ENCODE data around the gene SRF.
"Not testable (repeated sequence)": the region's sequence is repeated elsewhere in the genome, so short reads cannot be mapped to it uniquely, and the experiment has no call there.

Gene SRF

DNA sequence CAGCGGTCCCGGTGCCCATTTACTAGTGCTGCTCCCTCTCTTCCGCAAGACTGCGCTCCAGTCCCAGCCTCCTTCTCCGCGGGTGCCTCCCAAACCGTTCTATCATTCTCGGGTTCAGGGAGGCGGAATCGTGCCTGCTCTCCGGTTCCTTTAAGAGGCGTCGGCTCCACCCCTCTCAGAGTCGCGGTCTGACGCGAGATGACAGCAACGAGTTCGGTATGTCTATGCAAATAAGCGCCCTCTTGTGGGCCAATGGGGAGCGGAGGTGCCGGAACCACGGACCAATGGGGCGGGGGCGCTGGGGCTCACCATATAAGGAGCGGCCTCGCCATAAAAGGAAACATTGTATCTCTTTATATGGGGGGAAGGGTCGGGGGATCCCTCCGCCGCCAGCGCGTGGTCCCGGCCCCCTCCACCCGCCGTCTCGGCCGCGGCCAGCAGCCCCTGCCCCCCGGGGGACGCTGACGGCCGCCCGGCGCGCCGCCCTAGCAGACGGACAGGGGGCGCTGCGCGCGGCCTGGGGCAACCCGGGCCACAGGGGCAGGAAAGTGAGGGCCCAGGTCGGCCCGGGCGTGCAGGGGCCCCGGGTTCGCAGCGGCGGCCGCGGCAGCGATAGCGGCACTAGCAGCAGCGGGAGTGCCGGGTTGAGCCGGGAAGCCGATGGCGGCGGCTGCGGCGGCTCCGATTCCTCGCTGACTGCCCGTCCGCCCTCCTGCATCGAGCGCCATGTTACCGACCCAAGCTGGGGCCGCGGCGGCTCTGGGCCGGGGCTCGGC lies at the start of gene SRF:
SRF (plus strand) TSS at position 339 of the 776 bp plus-strand sequence; CDS start at position 727, 388 bp downstream.
- peak; percentile 97 for DNase-seq (ENCODE audit: low read depth)

GRCh38 chr6:43122146-43122545 lies 48.9 kb upstream of the SRF start:
- DNase-seq (ENCODE audit: low read depth), result no peak

DNA sequence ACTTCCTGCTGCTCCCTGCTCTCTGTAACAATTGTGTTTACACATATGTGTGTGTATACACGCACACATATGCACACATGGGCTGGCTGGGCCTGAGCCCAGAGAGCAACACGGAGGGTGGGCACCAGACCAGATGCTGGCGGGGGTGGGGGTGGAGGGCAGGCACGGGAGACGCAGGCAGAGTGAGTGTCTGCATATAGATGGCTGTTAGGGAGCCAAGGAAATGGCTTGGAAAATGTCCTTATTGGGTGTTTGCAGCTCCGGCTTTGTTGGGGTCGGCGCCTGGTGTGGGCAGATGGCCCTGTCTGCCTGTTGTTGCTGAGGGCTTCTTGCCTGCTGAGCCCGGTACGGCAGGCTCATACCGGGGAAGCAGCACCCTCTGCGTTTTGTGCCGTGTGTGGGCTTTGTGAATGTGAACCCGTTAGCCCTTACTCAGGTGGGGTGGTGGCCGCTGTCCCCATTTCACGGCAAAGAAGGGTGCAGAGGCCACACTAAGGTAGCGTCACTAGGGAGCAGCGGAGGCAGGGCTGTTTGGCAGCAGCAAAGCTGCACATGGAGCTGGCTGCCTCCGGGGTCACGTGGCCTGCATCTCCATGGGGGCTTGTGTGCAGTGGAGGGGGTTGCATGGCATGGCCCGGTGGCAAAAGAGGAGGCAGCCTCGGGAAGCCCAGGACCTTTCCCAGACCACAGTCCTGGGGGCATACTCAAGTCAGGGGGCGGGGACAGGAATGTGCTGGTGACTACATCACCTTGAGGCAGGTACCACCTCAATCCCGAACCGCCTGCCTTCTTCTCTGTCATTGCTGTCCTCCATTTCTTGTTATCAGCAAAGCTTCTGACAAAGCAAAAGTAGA lies 47.4 kb upstream of the SRF start:
- no peak for DNase-seq (ENCODE audit: low read depth)

GRCh38 chr6:43124481-43124880 lies 46.6 kb upstream of the SRF start:
- no peak for DNase-seq (ENCODE audit: low read depth)

GRCh38 chr6:43125119-43125518 lies 46.0 kb upstream of the SRF start:
- no peak for DNase-seq (ENCODE audit: low read depth)

- DNase-seq (ENCODE audit: low read depth), result no peak
Measured at GRCh38 chr6:43125555-43125954, 45.5 kb upstream of the SRF start.

DNA sequence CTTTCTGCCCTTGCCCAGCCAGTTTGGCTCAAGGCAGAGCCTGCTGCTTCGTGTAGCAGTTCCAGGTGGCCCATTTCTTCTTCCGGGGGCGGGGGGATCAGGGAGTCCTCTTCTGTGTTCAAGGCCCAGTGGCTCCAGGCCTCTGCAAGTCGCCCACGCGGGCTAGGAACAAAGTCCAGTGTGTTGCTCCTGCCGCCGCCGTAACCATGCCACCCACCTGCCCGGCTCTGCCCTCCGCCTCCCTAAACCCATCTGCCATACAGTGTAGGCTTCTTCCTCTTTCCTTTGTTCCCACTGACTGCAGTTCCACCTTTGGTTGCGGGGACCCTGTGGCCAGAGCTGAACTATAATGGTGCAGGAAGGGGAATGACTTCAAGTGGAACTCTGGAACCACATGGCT lies 43.9 kb upstream of the SRF start:
- DNase-seq (ENCODE audit: low read depth), result no peak

GRCh38 chr6:43127877-43128276 lies 43.2 kb upstream of the SRF start:
- DNase-seq (ENCODE audit: low read depth), result no peak

DNA sequence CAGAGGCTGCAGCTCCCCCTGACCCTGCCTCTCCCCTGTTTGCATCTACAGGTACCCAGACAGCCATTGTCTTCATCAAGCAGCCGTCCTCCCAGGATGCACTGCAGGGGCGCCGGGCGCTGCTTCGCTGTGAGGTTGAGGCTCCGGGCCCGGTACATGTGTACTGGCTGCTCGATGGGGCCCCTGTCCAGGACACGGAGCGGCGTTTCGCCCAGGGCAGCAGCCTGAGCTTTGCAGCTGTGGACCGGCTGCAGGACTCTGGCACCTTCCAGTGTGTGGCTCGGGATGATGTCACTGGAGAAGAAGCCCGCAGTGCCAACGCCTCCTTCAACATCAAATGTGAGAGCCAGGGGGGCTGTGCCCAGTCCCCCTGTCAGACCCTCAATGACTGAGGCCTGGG lies 42.1 kb upstream of the SRF start:
- no peak for DNase-seq (ENCODE audit: low read depth)

- no peak for DNase-seq (ENCODE audit: low read depth)
Measured at GRCh38 chr6:43129434-43130194, 41.5 kb upstream of the SRF start.

- DNase-seq (ENCODE audit: low read depth), result no peak
Measured at GRCh38 chr6:43130429-43130828, 40.6 kb upstream of the SRF start.

GRCh38 chr6:43131379-43131778 lies 39.7 kb upstream of the SRF start:
- DNase-seq (ENCODE audit: low read depth), result not testable (repeated sequence)

GRCh38 chr6:43138267-43138666 lies 32.8 kb upstream of the SRF start:
- no peak for DNase-seq (ENCODE audit: low read depth)

GRCh38 chr6:43139973-43140372 lies 31.1 kb upstream of the SRF start:
- not testable (repeated sequence) for DNase-seq (ENCODE audit: low read depth)

- no peak for DNase-seq (ENCODE audit: low read depth)
Measured at GRCh38 chr6:43141644-43142043, 29.4 kb upstream of the SRF start.

DNA sequence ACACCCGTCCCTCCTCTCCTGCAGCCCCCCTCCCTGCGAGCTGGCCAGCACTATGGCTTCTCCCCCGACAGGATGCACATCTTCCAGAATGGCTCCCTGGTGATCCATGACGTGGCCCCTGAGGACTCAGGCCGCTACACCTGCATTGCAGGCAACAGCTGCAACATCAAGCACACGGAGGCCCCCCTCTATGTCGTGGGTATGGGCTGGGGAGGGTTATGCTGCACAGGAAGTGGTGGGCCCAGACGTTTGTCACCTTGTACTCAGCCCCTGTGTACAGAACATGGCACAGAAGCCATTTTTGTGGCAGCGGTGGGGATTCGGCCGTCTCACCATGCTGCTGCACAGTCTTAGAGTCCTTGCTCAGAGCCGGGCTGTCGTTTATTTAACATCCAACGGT lies 29.0 kb upstream of the SRF start:
- no peak for DNase-seq (ENCODE audit: low read depth)

GRCh38 chr6:43143235-43144128 lies 27.6 kb upstream of the SRF start:
- DNase-seq (ENCODE audit: low read depth), result peak; percentile 56

GRCh38 chr6:43144879-43145278 lies 26.2 kb upstream of the SRF start:
- DNase-seq (ENCODE audit: low read depth), result no peak

GRCh38 chr6:43146261-43146660 lies 24.8 kb upstream of the SRF start:
- DNase-seq (ENCODE audit: low read depth), result no peak

DNA sequence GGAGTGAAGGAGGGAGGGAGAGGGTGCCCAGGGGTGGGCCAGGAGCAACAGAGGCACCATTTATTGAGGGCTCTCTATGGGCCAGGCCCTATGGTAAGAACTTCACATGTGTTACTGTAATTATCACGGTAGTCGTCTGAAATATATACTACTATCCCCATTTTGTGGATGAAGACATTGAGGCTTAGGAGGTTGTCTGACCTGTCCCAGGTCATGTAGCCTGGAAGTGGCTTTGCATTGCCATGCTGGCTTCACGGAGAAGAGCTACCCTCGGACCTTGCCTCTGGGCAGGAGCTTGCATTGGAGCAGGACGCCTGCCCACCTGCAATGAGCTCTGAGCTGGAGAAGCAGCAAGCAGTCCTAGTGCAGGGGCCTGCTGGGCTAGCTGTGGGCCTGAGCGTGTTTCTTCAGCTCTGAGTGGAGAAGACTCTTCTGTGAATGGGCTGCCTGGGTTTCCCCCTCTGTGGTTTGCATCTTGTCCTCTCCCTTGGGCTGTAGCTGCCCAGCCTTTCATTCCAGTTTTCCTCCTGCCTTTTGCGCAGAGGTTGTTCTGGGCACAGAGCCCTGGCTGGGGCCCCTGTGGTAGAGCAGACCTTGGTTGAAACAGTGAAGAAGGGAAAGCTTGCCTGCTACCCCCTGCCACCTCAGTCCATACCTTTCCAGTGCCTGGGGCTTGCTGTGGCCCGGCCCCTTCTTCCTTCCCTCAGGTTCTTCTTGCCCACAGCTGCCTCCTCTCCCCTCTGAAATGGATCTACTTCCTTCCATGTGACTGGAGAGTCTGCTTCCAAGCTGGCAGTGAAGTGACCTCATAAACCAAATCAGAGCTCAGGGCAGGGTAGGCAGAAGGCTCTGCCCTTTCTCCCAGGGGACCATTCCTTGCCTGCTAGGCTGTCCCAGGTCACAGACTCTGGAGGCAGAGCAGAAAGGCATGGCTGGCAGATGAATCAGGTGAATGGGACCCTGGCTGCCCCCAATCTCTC lies 24.1 kb upstream of the SRF start:
- no peak for DNase-seq (ENCODE audit: low read depth)
